ENCODE data around the gene ZDHHC14.

The ZDHHC14 gene

DNA sequence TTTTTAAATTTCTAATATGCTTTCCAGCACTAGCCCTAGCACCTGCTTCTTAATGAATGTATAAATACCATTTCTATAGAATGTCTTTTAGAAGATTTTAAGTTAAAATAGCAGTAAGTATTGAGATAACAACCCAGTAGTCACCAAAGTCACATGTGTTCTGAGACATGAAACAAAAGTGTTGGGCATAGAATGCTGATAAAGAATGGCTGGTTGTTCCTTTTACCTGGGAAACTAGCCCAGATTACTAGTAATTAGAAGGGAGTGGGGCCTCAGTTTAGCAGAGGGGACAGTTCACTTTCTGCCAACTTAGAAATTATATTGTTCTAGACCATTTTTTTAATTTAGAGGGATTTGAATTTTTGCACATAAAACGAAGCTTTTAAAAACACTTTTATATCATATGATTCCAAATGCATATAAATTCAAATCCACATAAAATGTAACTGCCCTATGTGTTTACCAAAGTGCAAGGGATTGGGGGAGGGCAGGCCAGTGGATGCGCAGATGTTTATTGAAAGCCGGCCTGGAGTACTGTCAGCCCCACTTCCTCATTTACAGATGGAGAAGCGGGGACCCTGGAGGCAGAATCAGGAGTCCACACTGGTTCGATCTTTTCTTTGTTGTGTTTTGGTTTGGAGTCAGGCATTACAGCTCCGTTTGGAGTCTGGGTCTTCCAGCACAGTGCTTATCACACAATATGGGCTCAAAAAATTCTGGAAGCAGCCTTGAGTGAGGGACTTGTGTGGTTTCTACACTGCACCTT, 139.8 kb downstream of the ZDHHC14 start:
- H3K4me3 ChIP-seq (ENCODE audit: low read depth, low read length): no peak overlapping the region
- TF ChIP-seq, protein P1, sequence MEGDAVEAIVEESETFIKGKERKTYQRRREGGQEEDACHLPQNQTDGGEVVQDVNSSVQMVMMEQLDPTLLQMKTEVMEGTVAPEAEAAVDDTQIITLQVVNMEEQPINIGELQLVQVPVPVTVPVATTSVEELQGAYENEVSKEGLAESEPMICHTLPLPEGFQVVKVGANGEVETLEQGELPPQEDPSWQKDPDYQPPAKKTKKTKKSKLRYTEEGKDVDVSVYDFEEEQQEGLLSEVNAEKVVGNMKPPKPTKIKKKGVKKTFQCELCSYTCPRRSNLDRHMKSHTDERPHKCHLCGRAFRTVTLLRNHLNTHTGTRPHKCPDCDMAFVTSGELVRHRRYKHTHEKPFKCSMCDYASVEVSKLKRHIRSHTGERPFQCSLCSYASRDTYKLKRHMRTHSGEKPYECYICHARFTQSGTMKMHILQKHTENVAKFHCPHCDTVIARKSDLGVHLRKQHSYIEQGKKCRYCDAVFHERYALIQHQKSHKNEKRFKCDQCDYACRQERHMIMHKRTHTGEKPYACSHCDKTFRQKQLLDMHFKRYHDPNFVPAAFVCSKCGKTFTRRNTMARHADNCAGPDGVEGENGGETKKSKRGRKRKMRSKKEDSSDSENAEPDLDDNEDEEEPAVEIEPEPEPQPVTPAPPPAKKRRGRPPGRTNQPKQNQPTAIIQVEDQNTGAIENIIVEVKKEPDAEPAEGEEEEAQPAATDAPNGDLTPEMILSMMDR (IDR thresholded peaks at IDR 0.05; ENCODE audit: low read depth, low read length): no peak

DNA sequence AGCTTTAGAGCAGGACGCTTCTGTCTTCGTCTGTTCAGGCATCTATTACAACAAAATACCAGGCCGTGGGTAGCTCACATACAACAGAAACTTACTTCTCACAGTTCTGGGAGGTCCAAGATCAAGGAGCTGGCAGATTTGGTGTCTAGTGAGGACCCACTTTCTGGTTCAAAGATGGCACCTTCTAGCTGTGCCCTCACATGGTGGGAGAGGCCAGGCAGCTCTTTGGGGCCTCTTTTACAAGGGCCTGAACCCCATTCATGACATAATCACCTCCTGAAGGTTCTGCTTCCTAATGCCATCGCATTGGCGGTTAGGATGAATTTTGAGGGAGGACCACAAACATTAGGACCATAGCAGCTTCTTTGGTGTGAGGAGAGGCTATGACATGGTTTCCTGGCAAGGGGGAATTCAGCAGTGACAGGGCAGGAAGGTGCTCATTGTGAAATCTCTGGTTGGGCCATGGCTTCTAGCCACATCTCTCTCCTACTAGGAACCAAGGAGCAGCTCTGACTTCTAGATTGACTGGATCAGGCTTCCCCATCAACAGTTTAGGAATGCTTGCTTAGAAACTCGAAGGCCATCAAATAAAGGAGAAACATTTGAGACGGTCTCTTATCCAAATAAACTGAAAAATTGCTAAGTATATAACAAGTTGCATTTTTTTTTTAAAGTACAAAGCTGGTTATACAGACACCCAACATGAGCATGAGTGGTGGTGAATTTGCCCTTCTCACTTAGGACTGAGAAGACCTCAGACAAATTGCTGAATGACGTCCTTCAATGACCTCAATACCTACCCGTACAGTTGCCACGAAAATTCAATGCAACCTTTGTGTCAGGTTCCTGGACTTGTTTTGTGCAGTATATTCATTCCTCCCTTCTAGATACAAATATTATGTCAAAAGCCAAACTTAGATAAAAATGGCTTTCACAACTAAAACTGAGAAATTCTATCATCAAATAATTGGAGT, 140.7 kb downstream of the ZDHHC14 start:
- no peak overlapping the region for H3K4me3 ChIP-seq (ENCODE audit: low read depth, low read length)
- TF ChIP-seq, protein P1 (IDR thresholded peaks at IDR 0.05; ENCODE audit: low read depth, low read length): no peak

DNA sequence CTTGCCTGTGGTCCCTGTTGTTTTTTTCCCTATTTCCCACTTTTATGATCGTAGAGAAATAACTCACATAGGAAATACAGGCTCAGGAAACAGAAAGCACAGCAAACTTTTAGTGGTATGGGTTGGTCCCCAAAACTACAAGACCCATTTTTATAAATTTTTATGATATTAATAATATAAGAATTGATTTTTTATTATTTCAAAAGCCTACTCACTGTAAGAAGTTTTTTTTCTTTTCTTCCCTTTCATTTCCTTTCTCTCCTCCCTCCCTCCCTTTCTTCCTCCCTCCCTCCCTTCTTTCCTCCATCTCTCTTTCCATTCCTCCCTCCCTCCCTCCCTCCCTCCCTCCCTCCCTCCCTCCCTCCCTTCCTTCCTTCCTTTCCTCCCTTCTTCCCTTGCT, 141.5 kb downstream of the ZDHHC14 start:
- TF ChIP-seq, protein P1 (IDR thresholded peaks at IDR 0.05; ENCODE audit: low read depth, low read length): no peak

DNA sequence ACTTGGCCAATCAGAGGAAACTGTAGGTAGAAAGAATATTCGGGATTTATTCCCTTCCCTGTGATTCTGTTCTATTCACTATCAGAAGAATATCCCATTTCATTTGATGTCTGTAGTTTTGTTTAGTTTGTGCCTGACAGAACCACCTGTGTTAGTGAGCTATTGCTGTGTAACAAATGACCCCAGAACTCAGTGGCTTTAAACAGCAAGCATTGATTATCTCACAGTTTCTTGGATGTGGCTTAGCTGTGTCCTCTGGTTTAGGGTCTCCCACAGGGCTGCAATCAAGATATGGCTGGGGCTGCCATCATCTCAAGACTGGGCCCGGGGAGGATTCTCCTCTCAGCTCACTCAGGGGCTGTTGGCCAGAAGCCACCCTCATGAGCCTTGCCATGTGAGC, 143.7 kb downstream of the ZDHHC14 start:
- TF ChIP-seq, protein P1 (IDR thresholded peaks at IDR 0.05; ENCODE audit: low read depth, low read length): no peak
- no peak overlapping the region for H3K4me3 ChIP-seq (ENCODE audit: low read depth, low read length)

More for the DNA sequence above, 141.5 kb downstream of the ZDHHC14 start:
- no peak overlapping the region for H3K4me3 ChIP-seq (ENCODE audit: low read depth, low read length)

DNA sequence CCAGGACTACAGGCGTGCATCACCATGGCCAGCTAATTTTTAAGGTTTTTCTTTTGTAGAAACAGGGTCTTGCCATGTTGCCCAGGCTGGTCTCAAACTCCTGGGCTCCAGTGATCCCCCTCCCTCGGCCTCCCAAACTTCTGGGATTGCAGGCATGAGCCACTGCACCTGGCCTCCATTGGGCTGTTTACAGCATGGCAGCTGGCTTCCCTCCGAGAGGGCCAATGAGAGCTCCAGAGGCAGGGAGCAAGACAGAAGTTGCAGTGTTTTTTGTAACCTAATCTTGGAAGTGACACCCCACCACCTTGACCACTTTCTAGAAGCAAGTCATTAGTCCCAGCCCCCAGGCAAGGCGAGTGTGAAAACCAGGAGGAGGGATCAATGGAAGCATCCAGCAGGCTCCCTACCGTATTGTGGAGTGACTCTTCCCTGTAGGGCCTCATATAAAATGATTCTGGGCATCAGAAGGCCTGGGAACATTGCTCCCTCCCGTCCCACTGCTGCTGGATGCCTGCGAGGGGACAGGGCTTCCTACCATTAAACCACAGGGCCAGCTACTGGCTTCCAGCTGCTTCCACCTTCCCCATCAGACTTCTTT, 144.4 kb downstream of the ZDHHC14 start:
- TF ChIP-seq, protein P1 (IDR thresholded peaks at IDR 0.05; ENCODE audit: low read depth, low read length): no peak
- no peak overlapping the region for H3K4me3 ChIP-seq (ENCODE audit: low read depth, low read length)

DNA sequence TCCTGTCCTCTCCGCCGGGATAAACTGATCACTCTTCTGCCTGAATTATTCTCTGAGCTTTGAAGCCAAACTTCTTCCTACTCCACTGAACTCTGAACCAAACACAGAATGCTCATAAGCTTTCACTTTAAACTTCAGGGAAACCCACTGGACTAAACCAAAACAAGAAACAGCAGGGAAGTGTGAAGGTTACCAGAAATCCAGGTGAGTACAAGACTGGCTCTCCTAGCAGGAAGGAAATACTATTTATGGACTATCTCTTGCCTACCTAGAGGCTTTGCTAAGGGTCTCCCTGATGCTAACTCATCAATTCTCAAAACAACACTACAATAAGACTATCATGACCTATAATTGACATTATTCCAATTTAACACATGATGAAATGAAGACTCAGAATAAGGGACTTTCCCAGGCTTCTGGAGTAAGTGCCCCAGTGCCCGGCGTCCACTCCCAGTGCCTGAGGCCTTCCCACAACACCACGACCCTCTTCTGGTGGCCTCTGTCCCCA, 145.0 kb downstream of the ZDHHC14 start:
- TF ChIP-seq, protein P1 (IDR thresholded peaks at IDR 0.05; ENCODE audit: low read depth, low read length): no peak
- H3K4me3 ChIP-seq (ENCODE audit: low read depth, low read length): no peak overlapping the region
